Measurements from ENCODE around the gene HAUS5.
"Not testable (repeated sequence)": the region's sequence is repeated elsewhere in the genome, so short reads cannot be mapped to it uniquely, and the experiment has no call there.

Gene HAUS5

GRCh38 chr19:35607170-35607569 lies 5.4 kb upstream of the HAUS5 start:
- H3K14ac ChIP-seq (ENCODE audit: low read length); H3K4me2 ChIP-seq (ENCODE audit: low read length); H3K23ac ChIP-seq (ENCODE audit: low read length); H4K8ac ChIP-seq (ENCODE audit: low read depth, low read length); H2BK120ac ChIP-seq (ENCODE audit: insufficient read depth, low read length, poor library complexity); H2AFZ ChIP-seq (ENCODE audit: insufficient read depth, low read length, poor library complexity); H3K36me3 ChIP-seq (ENCODE audit: control insufficient read depth in 1 of 2, insufficient read depth in 2 of 2, low read length in 2 of 2); H2AK5ac ChIP-seq (ENCODE audit: low read length); H3K18ac ChIP-seq (ENCODE audit: low read length); H3K9ac ChIP-seq (ENCODE audit: low read length); H3K79me2 ChIP-seq (ENCODE audit: control insufficient read depth, insufficient read depth, low read length, poor library complexity); H3K4me3 ChIP-seq (ENCODE audit: low read depth, low read length); H3K27me3 ChIP-seq (ENCODE audit: insufficient read depth, low read length); H3K79me1 ChIP-seq (ENCODE audit: low read length); H2BK5ac ChIP-seq (ENCODE audit: low read depth, low read length, poor library complexity); H4K91ac ChIP-seq (ENCODE audit: low read depth, low read length); H3K4ac ChIP-seq (ENCODE audit: low read depth, low read length); H4K12ac ChIP-seq (ENCODE audit: low read depth, low read length); DNase-seq; H3K27ac ChIP-seq (ENCODE audit: low read depth, low read length); H3K4me1 ChIP-seq (ENCODE audit: control insufficient read depth in 1 of 2, insufficient read depth in 2 of 2, low read length in 2 of 2); H2BK12ac ChIP-seq (ENCODE audit: low read length): not testable (repeated sequence)
- peaks cover 12% of the 10 kb centered on the region for H3K9me3 ChIP-seq (ENCODE audit: insufficient read depth, low read depth, low read length)
- WGBS (ENCODE audit: extremely low coverage, insufficient coverage, insufficient read length) = no CpG with 5 or more reads among the region's 8 CpGs

GRCh38 chr19:35607661-35608060 lies 4.9 kb upstream of the HAUS5 start:
- Histone ChIP-seq H3K9ac (ENCODE audit: low read length) (no peak overlapping the region), H3K4me2 (ENCODE audit: low read length) (no peak overlapping the region), H3K36me3 (ENCODE audit: control insufficient read depth in 1 of 2, insufficient read depth in 2 of 2, low read length in 2 of 2) (no peaks in the 10 kb centered on the region), H4K12ac (ENCODE audit: low read depth, low read length) (no peak overlapping the region), H3K23ac (ENCODE audit: low read length) (no peak overlapping the region), H3K4me3 (ENCODE audit: low read depth, low read length) (no peak overlapping the region), H3K79me1 (ENCODE audit: low read length) (peaks cover under 1% of the 10 kb centered on the region), H2BK120ac (ENCODE audit: insufficient read depth, low read length, poor library complexity) (no peak overlapping the region), H3K9me3 (ENCODE audit: insufficient read depth, low read depth, low read length) (peaks cover 12% of the 10 kb centered on the region), H3K27ac (ENCODE audit: low read depth, low read length) (no peak overlapping the region), H3K14ac (ENCODE audit: low read length) (no peak overlapping the region), H2BK12ac (ENCODE audit: low read length) (no peak overlapping the region), H3K27me3 (ENCODE audit: insufficient read depth, low read length) (no peaks in the 10 kb centered on the region), H4K8ac (ENCODE audit: low read depth, low read length) (no peak overlapping the region), H2BK5ac (ENCODE audit: low read depth, low read length, poor library complexity) (no peak overlapping the region), H2AK5ac (ENCODE audit: low read length) (no peak overlapping the region), H2AFZ (ENCODE audit: insufficient read depth, low read length, poor library complexity) (no peak overlapping the region), H3K79me2 (ENCODE audit: control insufficient read depth, insufficient read depth, low read length, poor library complexity) (no peaks in the 10 kb centered on the region), H3K18ac (ENCODE audit: low read length) (no peak overlapping the region), H4K91ac (ENCODE audit: low read depth, low read length) (no peak overlapping the region), H3K4ac (ENCODE audit: low read depth, low read length) (no peak overlapping the region), H3K4me1 (ENCODE audit: control insufficient read depth in 1 of 2, insufficient read depth in 2 of 2, low read length in 2 of 2) (peaks cover 0 to 5% of the 10 kb centered on the region in 2 experiments)
- no peak for DNase-seq
- WGBS (ENCODE audit: extremely low coverage, insufficient coverage, insufficient read length) = no CpG with 5 or more reads among the region's 3 CpGs

- no peak overlapping the region for H2BK5ac ChIP-seq (ENCODE audit: low read depth, low read length, poor library complexity)
- no CpG with 5 or more reads among the region's 2 CpGs for WGBS (ENCODE audit: extremely low coverage, insufficient coverage, insufficient read length)
- H4K8ac ChIP-seq (ENCODE audit: low read depth, low read length) = no peak overlapping the region
- H3K14ac ChIP-seq (ENCODE audit: low read length) = no peak overlapping the region
- no peak overlapping the region for H3K4me2 ChIP-seq (ENCODE audit: low read length)
- no peak overlapping the region for H2AFZ ChIP-seq (ENCODE audit: insufficient read depth, low read length, poor library complexity)
- peaks cover 4% of the 10 kb centered on the region for H3K79me1 ChIP-seq (ENCODE audit: low read length)
- no peak overlapping the region for H3K4me3 ChIP-seq (ENCODE audit: low read depth, low read length)
- no peak for DNase-seq
- no peak overlapping the region for H4K91ac ChIP-seq (ENCODE audit: low read depth, low read length)
- no peak overlapping the region for H3K9ac ChIP-seq (ENCODE audit: low read length)
- peaks cover 4% of the 10 kb centered on the region for H3K79me2 ChIP-seq (ENCODE audit: control insufficient read depth, insufficient read depth, low read length, poor library complexity)
- no peak overlapping the region for H4K12ac ChIP-seq (ENCODE audit: low read depth, low read length)
- H3K4ac ChIP-seq (ENCODE audit: low read depth, low read length) = no peak overlapping the region
- H2AK5ac ChIP-seq (ENCODE audit: low read length) = no peak overlapping the region
- H3K18ac ChIP-seq (ENCODE audit: low read length) = no peak overlapping the region
- H3K23ac ChIP-seq (ENCODE audit: low read length) = no peak overlapping the region
- no peak overlapping the region for H3K27ac ChIP-seq (ENCODE audit: low read depth, low read length)
- peaks cover 12% of the 10 kb centered on the region for H3K9me3 ChIP-seq (ENCODE audit: insufficient read depth, low read depth, low read length)
- H3K4me1 ChIP-seq (ENCODE audit: control insufficient read depth in 1 of 2, insufficient read depth in 2 of 2, low read length in 2 of 2) = peaks cover 2 to 9% of the 10 kb centered on the region in 2 experiments
- no peaks in the 10 kb centered on the region for H3K36me3 ChIP-seq (ENCODE audit: control insufficient read depth in 1 of 2, insufficient read depth in 2 of 2, low read length in 2 of 2)
- H3K27me3 ChIP-seq (ENCODE audit: insufficient read depth, low read length) = no peaks in the 10 kb centered on the region
- no peak overlapping the region for H2BK12ac ChIP-seq (ENCODE audit: low read length)
- H2BK120ac ChIP-seq (ENCODE audit: insufficient read depth, low read length, poor library complexity) = no peak overlapping the region
Measured at GRCh38 chr19:35608251-35608650, 4.3 kb upstream of the HAUS5 start.

- Histone ChIP-seq H2BK12ac (ENCODE audit: low read length) (no peak overlapping the region), H3K23ac (ENCODE audit: low read length) (no peak overlapping the region), H4K12ac (ENCODE audit: low read depth, low read length) (no peak overlapping the region), H3K4me1 (ENCODE audit: control insufficient read depth in 1 of 2, insufficient read depth in 2 of 2, low read length in 2 of 2) (peaks cover 2 to 7% of the 10 kb centered on the region in 2 experiments), H3K4me2 (ENCODE audit: low read length) (no peak overlapping the region), H3K9me3 (ENCODE audit: insufficient read depth, low read depth, low read length) (peaks cover 12% of the 10 kb centered on the region), H2AK5ac (ENCODE audit: low read length) (no peak overlapping the region), H3K9ac (ENCODE audit: low read length) (no peak overlapping the region), H3K14ac (ENCODE audit: low read length) (no peak overlapping the region), H3K79me1 (ENCODE audit: low read length) (peaks cover 4% of the 10 kb centered on the region), H3K36me3 (ENCODE audit: control insufficient read depth in 1 of 2, insufficient read depth in 2 of 2, low read length in 2 of 2) (peaks cover 1 to 4% of the 10 kb centered on the region in 2 experiments), H4K8ac (ENCODE audit: low read depth, low read length) (no peak overlapping the region), H3K79me2 (ENCODE audit: control insufficient read depth, insufficient read depth, low read length, poor library complexity) (peaks cover 4% of the 10 kb centered on the region), H4K91ac (ENCODE audit: low read depth, low read length) (no peak overlapping the region), H3K27ac (ENCODE audit: low read depth, low read length) (no peak overlapping the region), H3K27me3 (ENCODE audit: insufficient read depth, low read length) (no peaks in the 10 kb centered on the region), H3K4me3 (ENCODE audit: low read depth, low read length) (no peak overlapping the region), H2AFZ (ENCODE audit: insufficient read depth, low read length, poor library complexity) (no peak overlapping the region), H2BK120ac (ENCODE audit: insufficient read depth, low read length, poor library complexity) (no peak overlapping the region), H2BK5ac (ENCODE audit: low read depth, low read length, poor library complexity) (no peak overlapping the region), H3K18ac (ENCODE audit: low read length) (no peak overlapping the region), H3K4ac (ENCODE audit: low read depth, low read length) (no peak overlapping the region)
- DNase-seq = no peak
- WGBS (ENCODE audit: extremely low coverage, insufficient coverage, insufficient read length) = no CpG with 5 or more reads among the region's 6 CpGs
Measured at GRCh38 chr19:35609851-35610353, 2.6 kb upstream of the HAUS5 start.
